ENCODE results near the gene IER3. TPM values are rescaled to one million over a fixed set of nuclear protein-coding genes. Genes with fewer than 3 reads are reported as not detected.

Gene IER3
- total and polyA plus RNA-seq, 2 of the 13 experiments (the other 11 are each of a cell fraction or from before 2014, with no cell fraction given): 51.1 to 131 TPM

DNA sequence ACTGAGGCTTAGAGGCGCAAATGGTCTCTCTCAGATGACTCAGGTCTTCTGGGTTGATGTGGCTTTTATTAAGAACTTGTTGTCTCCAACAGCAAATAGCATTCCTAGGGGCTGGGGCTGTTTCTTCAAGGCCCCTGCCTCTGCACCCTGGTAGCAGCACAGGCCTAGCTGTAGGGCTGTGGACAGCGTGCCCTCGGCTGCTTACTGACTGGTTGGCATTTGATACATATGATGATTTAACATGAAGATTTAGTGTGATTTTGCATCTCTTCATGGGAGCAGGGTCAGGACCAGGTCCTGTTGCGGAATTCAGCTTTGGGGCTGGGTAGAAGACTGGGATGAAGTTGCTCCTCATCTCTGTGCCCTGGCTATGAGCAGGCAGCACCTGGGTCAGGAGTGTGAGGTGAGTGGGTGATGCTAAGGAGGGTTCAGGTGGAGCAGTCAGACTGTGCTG, 24.3 kb upstream of the IER3 start (continued):
- no peak for TF ChIP-seq GATAD1 (CRISPR knock-in tag; IDR thresholded peaks at IDR 0.05)
- TF ChIP-seq, protein P1, sequence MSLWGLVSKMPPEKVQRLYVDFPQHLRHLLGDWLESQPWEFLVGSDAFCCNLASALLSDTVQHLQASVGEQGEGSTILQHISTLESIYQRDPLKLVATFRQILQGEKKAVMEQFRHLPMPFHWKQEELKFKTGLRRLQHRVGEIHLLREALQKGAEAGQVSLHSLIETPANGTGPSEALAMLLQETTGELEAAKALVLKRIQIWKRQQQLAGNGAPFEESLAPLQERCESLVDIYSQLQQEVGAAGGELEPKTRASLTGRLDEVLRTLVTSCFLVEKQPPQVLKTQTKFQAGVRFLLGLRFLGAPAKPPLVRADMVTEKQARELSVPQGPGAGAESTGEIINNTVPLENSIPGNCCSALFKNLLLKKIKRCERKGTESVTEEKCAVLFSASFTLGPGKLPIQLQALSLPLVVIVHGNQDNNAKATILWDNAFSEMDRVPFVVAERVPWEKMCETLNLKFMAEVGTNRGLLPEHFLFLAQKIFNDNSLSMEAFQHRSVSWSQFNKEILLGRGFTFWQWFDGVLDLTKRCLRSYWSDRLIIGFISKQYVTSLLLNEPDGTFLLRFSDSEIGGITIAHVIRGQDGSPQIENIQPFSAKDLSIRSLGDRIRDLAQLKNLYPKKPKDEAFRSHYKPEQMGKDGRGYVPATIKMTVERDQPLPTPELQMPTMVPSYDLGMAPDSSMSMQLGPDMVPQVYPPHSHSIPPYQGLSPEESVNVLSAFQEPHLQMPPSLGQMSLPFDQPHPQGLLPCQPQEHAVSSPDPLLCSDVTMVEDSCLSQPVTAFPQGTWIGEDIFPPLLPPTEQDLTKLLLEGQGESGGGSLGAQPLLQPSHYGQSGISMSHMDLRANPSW (CRISPR knock-in tag; IDR thresholded peaks at IDR 0.05; ENCODE audit: borderline replicate concordance): no peak
- no peak for TF ChIP-seq ZIK1 (CRISPR knock-in tag; IDR thresholded peaks at IDR 0.05; ENCODE audit: borderline replicate concordance, low read depth)
- TF ChIP-seq, protein P2, sequence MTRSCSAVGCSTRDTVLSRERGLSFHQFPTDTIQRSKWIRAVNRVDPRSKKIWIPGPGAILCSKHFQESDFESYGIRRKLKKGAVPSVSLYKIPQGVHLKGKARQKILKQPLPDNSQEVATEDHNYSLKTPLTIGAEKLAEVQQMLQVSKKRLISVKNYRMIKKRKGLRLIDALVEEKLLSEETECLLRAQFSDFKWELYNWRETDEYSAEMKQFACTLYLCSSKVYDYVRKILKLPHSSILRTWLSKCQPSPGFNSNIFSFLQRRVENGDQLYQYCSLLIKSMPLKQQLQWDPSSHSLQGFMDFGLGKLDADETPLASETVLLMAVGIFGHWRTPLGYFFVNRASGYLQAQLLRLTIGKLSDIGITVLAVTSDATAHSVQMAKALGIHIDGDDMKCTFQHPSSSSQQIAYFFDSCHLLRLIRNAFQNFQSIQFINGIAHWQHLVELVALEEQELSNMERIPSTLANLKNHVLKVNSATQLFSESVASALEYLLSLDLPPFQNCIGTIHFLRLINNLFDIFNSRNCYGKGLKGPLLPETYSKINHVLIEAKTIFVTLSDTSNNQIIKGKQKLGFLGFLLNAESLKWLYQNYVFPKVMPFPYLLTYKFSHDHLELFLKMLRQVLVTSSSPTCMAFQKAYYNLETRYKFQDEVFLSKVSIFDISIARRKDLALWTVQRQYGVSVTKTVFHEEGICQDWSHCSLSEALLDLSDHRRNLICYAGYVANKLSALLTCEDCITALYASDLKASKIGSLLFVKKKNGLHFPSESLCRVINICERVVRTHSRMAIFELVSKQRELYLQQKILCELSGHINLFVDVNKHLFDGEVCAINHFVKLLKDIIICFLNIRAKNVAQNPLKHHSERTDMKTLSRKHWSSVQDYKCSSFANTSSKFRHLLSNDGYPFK (CRISPR knock-in tag; IDR thresholded peaks at IDR 0.05; ENCODE audit: borderline replicate concordance): no peak
- no peak for TF ChIP-seq ZNF790 (CRISPR knock-in tag; IDR thresholded peaks at IDR 0.05; ENCODE audit: borderline replicate concordance)
- no peak for TF ChIP-seq SETDB1 (CRISPR knock-in tag; IDR thresholded peaks at IDR 0.05; ENCODE audit: borderline replicate concordance)
- TF ChIP-seq, protein P3, sequence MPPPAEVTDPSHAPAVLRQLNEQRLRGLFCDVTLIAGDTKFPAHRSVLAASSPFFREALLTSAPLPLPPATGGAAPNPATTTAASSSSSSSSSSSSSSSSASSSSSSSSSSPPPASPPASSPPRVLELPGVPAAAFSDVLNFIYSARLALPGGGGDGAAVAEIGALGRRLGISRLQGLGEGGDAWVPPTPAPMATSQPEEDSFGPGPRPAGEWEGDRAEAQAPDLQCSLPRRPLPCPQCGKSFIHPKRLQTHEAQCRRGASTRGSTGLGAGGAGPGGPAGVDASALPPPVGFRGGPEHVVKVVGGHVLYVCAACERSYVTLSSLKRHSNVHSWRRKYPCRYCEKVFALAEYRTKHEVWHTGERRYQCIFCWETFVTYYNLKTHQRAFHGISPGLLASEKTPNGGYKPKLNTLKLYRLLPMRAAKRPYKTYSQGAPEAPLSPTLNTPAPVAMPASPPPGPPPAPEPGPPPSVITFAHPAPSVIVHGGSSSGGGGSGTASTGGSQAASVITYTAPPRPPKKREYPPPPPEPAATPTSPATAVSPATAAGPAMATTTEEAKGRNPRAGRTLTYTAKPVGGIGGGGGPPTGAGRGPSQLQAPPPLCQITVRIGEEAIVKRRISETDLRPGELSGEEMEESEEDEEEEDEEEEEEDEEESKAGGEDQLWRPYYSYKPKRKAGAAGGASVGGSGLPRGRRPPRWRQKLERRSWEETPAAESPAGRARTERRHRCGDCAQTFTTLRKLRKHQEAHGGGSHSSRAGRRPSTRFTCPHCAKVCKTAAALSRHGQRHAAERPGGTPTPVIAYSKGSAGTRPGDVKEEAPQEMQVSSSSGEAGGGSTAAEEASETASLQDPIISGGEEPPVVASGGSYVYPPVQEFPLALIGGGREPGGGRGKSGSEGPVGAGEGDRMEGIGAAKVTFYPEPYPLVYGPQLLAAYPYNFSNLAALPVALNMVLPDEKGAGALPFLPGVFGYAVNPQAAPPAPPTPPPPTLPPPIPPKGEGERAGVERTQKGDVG (CRISPR knock-in tag; IDR thresholded peaks at IDR 0.05; ENCODE audit: borderline replicate concordance): no peak
- no peak for TF ChIP-seq CEBPG (CRISPR knock-in tag; IDR thresholded peaks at IDR 0.05)
- no peak for TF ChIP-seq ZNF737 (CRISPR knock-in tag; IDR thresholded peaks at IDR 0.05; ENCODE audit: borderline replicate concordance)
- no peak for TF ChIP-seq CENPT (CRISPR knock-in tag; IDR thresholded peaks at IDR 0.05; ENCODE audit: low read depth)
- TF ChIP-seq, protein P4, sequence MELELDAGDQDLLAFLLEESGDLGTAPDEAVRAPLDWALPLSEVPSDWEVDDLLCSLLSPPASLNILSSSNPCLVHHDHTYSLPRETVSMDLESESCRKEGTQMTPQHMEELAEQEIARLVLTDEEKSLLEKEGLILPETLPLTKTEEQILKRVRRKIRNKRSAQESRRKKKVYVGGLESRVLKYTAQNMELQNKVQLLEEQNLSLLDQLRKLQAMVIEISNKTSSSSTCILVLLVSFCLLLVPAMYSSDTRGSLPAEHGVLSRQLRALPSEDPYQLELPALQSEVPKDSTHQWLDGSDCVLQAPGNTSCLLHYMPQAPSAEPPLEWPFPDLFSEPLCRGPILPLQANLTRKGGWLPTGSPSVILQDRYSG (CRISPR knock-in tag; IDR thresholded peaks at IDR 0.05): no peak
- TF ChIP-seq ZNF619 (CRISPR knock-in tag; IDR thresholded peaks at IDR 0.05): no peak
- TF ChIP-seq EHMT2 (IDR thresholded peaks at IDR 0.05; ENCODE audit: borderline replicate concordance, low read depth, low read length): no peak
- TF ChIP-seq SIX1 (CRISPR knock-in tag; IDR thresholded peaks at IDR 0.05; ENCODE audit: borderline replicate concordance): no peak
- TF ChIP-seq SMARCC2 (IDR thresholded peaks at IDR 0.05): no peak
- TF ChIP-seq BRD4 (CRISPR knock-in tag; IDR thresholded peaks at IDR 0.05): peak; percentile 66; the same call in 1 of the 2 replicates
- TF ChIP-seq ZNF766 (CRISPR knock-in tag; IDR thresholded peaks at IDR 0.05; ENCODE audit: borderline replicate concordance): peak; percentile 54; the same call in 1 of the 2 replicates
- TF ChIP-seq SMAD9 (CRISPR knock-in tag; IDR thresholded peaks at IDR 0.05): no peak
- peak; percentile 48 for TF ChIP-seq ZEB1 (IDR thresholded peaks at IDR 0.05; ENCODE audit: insufficient replicate concordance, low read depth)
- no peak for TF ChIP-seq ZNF3 (CRISPR knock-in tag; IDR thresholded peaks at IDR 0.05)
- no peak for TF ChIP-seq ZNF83 (CRISPR knock-in tag; IDR thresholded peaks at IDR 0.05; ENCODE audit: borderline replicate concordance)
- TF ChIP-seq XRCC5 (optimal IDR thresholded peaks at IDR 0.05; ENCODE audit: low read length): no peak
